Ishikawa (cell line): ENCODE results near the gene SLC24A4.

Experiments used
- FOXM1 ChIP-seq: IDR thresholded peaks from 2 replicates; pipeline ENCODE4 v1.6.1; 2012; ENCODE audit warnings: low read depth, borderline replicate concordance
- RAD21 ChIP-seq: IDR thresholded peaks from 2 replicates; pipeline ENCODE4 v1.6.1; 2012; ENCODE audit warnings: low read depth
- TAF1 ChIP-seq: IDR thresholded peaks from 2 replicates; pipeline ENCODE4 v1.6.1; 2012; ENCODE audit warnings: low read depth, mild to moderate bottlenecking
- TCF12 ChIP-seq: IDR thresholded peaks from 2 replicates; pipeline ENCODE4 v1.6.1; 2012; ENCODE audit warnings: low read depth
- USF1 ChIP-seq: IDR thresholded peaks from 2 replicates; pipeline ENCODE4 v1.6.1; 2012
- TF ChIP-seq, protein P1 (sequence below): IDR thresholded peaks from 2 replicates; pipeline ENCODE4 v1.6.1; 2012
- TF ChIP-seq, protein P2 (sequence below): IDR thresholded peaks from 2 replicates; pipeline ENCODE4 v1.6.1; 2012; ENCODE audit warnings: low read depth, mild to moderate bottlenecking

- TF ChIP-seq, protein P1, sequence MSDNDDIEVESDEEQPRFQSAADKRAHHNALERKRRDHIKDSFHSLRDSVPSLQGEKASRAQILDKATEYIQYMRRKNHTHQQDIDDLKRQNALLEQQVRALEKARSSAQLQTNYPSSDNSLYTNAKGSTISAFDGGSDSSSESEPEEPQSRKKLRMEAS = no peak
- TF ChIP-seq, protein P2, sequence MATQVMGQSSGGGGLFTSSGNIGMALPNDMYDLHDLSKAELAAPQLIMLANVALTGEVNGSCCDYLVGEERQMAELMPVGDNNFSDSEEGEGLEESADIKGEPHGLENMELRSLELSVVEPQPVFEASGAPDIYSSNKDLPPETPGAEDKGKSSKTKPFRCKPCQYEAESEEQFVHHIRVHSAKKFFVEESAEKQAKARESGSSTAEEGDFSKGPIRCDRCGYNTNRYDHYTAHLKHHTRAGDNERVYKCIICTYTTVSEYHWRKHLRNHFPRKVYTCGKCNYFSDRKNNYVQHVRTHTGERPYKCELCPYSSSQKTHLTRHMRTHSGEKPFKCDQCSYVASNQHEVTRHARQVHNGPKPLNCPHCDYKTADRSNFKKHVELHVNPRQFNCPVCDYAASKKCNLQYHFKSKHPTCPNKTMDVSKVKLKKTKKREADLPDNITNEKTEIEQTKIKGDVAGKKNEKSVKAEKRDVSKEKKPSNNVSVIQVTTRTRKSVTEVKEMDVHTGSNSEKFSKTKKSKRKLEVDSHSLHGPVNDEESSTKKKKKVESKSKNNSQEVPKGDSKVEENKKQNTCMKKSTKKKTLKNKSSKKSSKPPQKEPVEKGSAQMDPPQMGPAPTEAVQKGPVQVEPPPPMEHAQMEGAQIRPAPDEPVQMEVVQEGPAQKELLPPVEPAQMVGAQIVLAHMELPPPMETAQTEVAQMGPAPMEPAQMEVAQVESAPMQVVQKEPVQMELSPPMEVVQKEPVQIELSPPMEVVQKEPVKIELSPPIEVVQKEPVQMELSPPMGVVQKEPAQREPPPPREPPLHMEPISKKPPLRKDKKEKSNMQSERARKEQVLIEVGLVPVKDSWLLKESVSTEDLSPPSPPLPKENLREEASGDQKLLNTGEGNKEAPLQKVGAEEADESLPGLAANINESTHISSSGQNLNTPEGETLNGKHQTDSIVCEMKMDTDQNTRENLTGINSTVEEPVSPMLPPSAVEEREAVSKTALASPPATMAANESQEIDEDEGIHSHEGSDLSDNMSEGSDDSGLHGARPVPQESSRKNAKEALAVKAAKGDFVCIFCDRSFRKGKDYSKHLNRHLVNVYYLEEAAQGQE = no peak
- TF ChIP-seq USF1 = no peak
- TF ChIP-seq TCF12 = no peak
- no peak for TF ChIP-seq FOXM1
- no peak for TF ChIP-seq TAF1
- no peak for TF ChIP-seq RAD21
Measured at GRCh38 chr14:92274055-92274454, 48.9 kb upstream of the SLC24A4 start.
